Left renal pelvis (tissue), 4 donors: Measurements from ENCODE around the gene ACTR3C. TPM values are rescaled to one million over a fixed set of nuclear protein-coding genes. Genes with fewer than 3 reads are reported as not detected.
"Not testable (repeated sequence)": the region's sequence is repeated elsewhere in the genome, so short reads cannot be mapped to it uniquely, and the experiment has no call there.

ENCODE experiments used
- DNase-seq, 4 donors: peaks; one replicate each; pipeline ENCODE4 v3.0.0-alpha.2; 2013; ENCODE audit warnings: low read depth in 4 of 4, low spot score in 3 of 4
- polyA plus RNA-seq, 4 donors: library from polyadenylated mRNA; unstranded; fragments of 120-200 nt; gene quantifications; one replicate each; pipeline ENCODE4 v1.2.1, GENCODE V29; 2013; ENCODE audit not compliant: insufficient read length in 4 of 4

Gene ACTR3C
- polyA plus RNA-seq, 4 donors = 4.0 to 9.2 (median 6.7) TPM

- not testable (repeated sequence) for DNase-seq
These were observed 35.5 kb downstream of the ACTR3C start for GRCh38 chr7:150287815-150288214.

GRCh38 chr7:150285849-150286754 lies 37.2 kb downstream of the ACTR3C start:
- not testable (repeated sequence) for DNase-seq

- not testable (repeated sequence) for DNase-seq
These were observed 39.7 kb downstream of the ACTR3C start for GRCh38 chr7:150283608-150284007.

GRCh38 chr7:150283111-150283510 lies 40.2 kb downstream of the ACTR3C start:
- not testable (repeated sequence) for DNase-seq

- not testable (repeated sequence) for DNase-seq
These were observed 41.5 kb downstream of the ACTR3C start for GRCh38 chr7:150281681-150282403.

GRCh38 chr7:150278383-150278782 lies 45.0 kb downstream of the ACTR3C start:
- not testable (repeated sequence) for DNase-seq

- DNase-seq = not testable (repeated sequence)
These were observed 47.1 kb downstream of the ACTR3C start for GRCh38 chr7:150276132-150276695.

- DNase-seq = not testable (repeated sequence)
These were observed 51.4 kb downstream of the ACTR3C start for GRCh38 chr7:150271898-150272297.

- not testable (repeated sequence) for DNase-seq
These were observed 53.1 kb downstream of the ACTR3C start for GRCh38 chr7:150270101-150270824.

- DNase-seq = not testable (repeated sequence)
These were observed 54.5 kb downstream of the ACTR3C start for GRCh38 chr7:150268798-150269197.

GRCh38 chr7:150268287-150268686 lies 55.1 kb downstream of the ACTR3C start:
- DNase-seq = not testable (repeated sequence)

- DNase-seq = not testable (repeated sequence)
These were observed 56.2 kb downstream of the ACTR3C start for GRCh38 chr7:150266953-150267665.

GRCh38 chr7:150262656-150263055 lies 60.7 kb downstream of the ACTR3C start:
- DNase-seq = not testable (repeated sequence)

- DNase-seq = not testable (repeated sequence)
These were observed 75.6 kb downstream of the ACTR3C start for GRCh38 chr7:150247745-150248144.

- DNase-seq = not testable (repeated sequence)
These were observed 78.1 kb downstream of the ACTR3C start for GRCh38 chr7:150245208-150245607.

- DNase-seq = not testable (repeated sequence)
These were observed 80.4 kb downstream of the ACTR3C start for GRCh38 chr7:150242935-150243334.

GRCh38 chr7:150225444-150225843 lies 97.9 kb downstream of the ACTR3C start:
- DNase-seq = not testable (repeated sequence)

- DNase-seq = not testable (repeated sequence)
These were observed 101.0 kb downstream of the ACTR3C start for GRCh38 chr7:150222083-150222972.
